Calu3 (cell line): ENCODE data around the gene SLC39A7. TPM values are rescaled to one million over a fixed set of nuclear protein-coding genes. Genes with fewer than 3 reads are reported as not detected.
A peak's percentile ranks its signal among the peaks of the same experiment; 100 is the strongest.

ENCODE experiments used
- BruUV-seq: library from RNA; stranded (reverse); fragments of 400-500 nt; replicated peaks from 2 replicates; lab custom pipeline; 2021; lab: Mats Ljungman, UMichigan
- CTCF ChIA-PET: fragments of 300-600 bp; sonication (Branson Sonifier 250); formaldehyde crosslinking; loops from one replicate; lab custom pipeline; 2022; ENCODE audit warnings: antibody characterized with exemption; lab: Charles Lee
- DNase-seq: peaks from one replicate; pipeline ENCODE4 v3.0.0; 2022
- H3K27ac Mint-ChIP-seq: one replicate; pipeline ENCODE4 v1.8.0; 2022; ENCODE audit warnings: mixed read lengths; ENCODE audit not compliant: unreplicated experiment
- H3K27me3 Mint-ChIP-seq: one replicate; pipeline ENCODE4 v1.8.0; 2022; ENCODE audit warnings: mixed read lengths; ENCODE audit not compliant: unreplicated experiment
- H3K36me3 Mint-ChIP-seq: one replicate; pipeline ENCODE4 v1.8.0; 2022; ENCODE audit warnings: mild to moderate bottlenecking, moderate library complexity, mixed read lengths; ENCODE audit not compliant: insufficient read depth, unreplicated experiment
- H3K4me1 Mint-ChIP-seq: one replicate; pipeline ENCODE4 v1.8.0; 2022; ENCODE audit warnings: mild to moderate bottlenecking, low read depth, mixed read lengths; ENCODE audit not compliant: unreplicated experiment
- H3K4me3 Mint-ChIP-seq: one replicate; pipeline ENCODE4 v1.8.0; 2022; ENCODE audit warnings: mild to moderate bottlenecking, low read depth, moderate library complexity, mixed read lengths; ENCODE audit not compliant: unreplicated experiment
- H3K9me3 Mint-ChIP-seq: one replicate; pipeline ENCODE4 v1.8.0; 2022; ENCODE audit warnings: low read depth, mixed read lengths; ENCODE audit not compliant: unreplicated experiment
- CTCF ChIP-seq: fragments of 200-600 bp; IDR thresholded peaks from one replicate; pipeline ENCODE4 v1.8.0; 2022; ENCODE audit warnings: antibody characterized with exemption; ENCODE audit not compliant: unreplicated experiment
- intact Hi-C: fragments of 100-400 bp; cut with micrococcal nuclease; formaldehyde crosslinking; loops from one replicate; pipeline ENCODE4 v1.10.0; 2022; ENCODE audit not compliant: unreplicated experiment
- total RNA-seq: library from RNA; stranded (reverse); gene quantifications from 2 replicates; pipeline ENCODE4 v1.2.3, GENCODE V29; 2022

The SLC39A7 gene
- total RNA-seq, 1 experiment from 2014 or later, result 201 TPM

DNA sequence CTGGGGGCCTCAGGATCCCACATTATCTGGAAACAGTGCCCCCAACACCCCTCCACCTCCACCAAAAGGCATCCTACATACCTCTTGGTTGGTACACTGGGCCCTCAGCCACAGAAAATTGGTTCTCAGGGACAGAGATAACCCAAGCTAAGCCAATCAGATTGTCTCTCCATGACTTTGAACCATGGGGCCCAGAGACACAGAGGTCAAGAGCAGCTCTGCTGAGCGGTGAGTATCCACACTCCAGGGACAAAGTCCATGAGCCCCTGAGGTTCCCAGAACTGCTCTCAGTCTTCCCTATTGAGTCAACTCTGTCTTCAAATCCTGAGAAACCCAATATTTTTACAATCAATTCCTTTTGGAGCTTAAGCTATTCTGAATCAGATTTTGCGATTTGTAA lies 43.7 kb upstream of the SLC39A7 start:
- Mint-ChIP-seq H3K4me1 (peaks cover 12% of the 10 kb centered on the region), H3K36me3 (peaks cover 9% of the 10 kb centered on the region), H3K4me3 (no peak overlapping the region), H3K27ac (no peak overlapping the region), H3K9me3 (no peaks in the 10 kb centered on the region), H3K27me3 (peaks cover 75% of the 10 kb centered on the region)
- DNase-seq, result no peak
- BruUV-seq, result no TSS peak
- CTCF ChIA-PET, result interaction anchor here (0.6 kb wide), 1 partner anchor 51 kb away, joined by 3 read pairs; the partner anchor contains the start of gene RING1
- TF ChIP-seq CTCF, result no peak
- intact Hi-C loops, result no loop called here

GRCh38 chr6:33160096-33160495 lies 40.6 kb upstream of the SLC39A7 start:
- no TSS peak for BruUV-seq
- TF ChIP-seq CTCF, result no peak
- Mint-ChIP-seq H3K36me3 (peaks cover 10% of the 10 kb centered on the region), H3K4me1 (peaks cover 16% of the 10 kb centered on the region), H3K9me3 (no peaks in the 10 kb centered on the region), H3K4me3 (no peak overlapping the region), H3K27ac (no peak overlapping the region), H3K27me3 (peaks cover 75% of the 10 kb centered on the region)
- intact Hi-C loops, result loop anchor here (5.0 kb wide), 1 partner anchor 43 kb away; no protein-coding TSS in a partner anchor
- DNase-seq, result no peak
- CTCF ChIA-PET, result interaction anchor here (2.1 kb wide), 1 partner anchor 13 kb away, joined by 8 read pairs; no protein-coding TSS in a partner anchor

- no peak for TF ChIP-seq CTCF
- CTCF ChIA-PET, result interaction anchor here (0.7 to 2.2 kb wide), 6 partner anchors 12 to 176 kb away, joined by 3 to 13 read pairs (median 4); no protein-coding TSS in a partner anchor
- Mint-ChIP-seq H3K4me3 (peak overlapping the region; percentile 81), H3K27ac (no peak overlapping the region), H3K9me3 (no peaks in the 10 kb centered on the region), H3K36me3 (peaks cover 10% of the 10 kb centered on the region), H3K4me1 (peaks cover 16% of the 10 kb centered on the region), H3K27me3 (peaks cover 75% of the 10 kb centered on the region)
- intact Hi-C loops, result loop anchor here (1.0 to 5.0 kb wide), 2 partner anchors 44 to 87 kb away; no protein-coding TSS in a partner anchor
- BruUV-seq, result no TSS peak
- peak; percentile 44 for DNase-seq
These were observed 39.8 kb upstream of the SLC39A7 start for GRCh38 chr6:33160728-33161344.

GRCh38 chr6:33161354-33162331 lies 39.0 kb upstream of the SLC39A7 start:
- CTCF ChIA-PET, result interaction anchor here (0.7 to 2.2 kb wide), 6 partner anchors 11 to 177 kb away, joined by 3 to 13 read pairs (median 4); no protein-coding TSS in a partner anchor
- H3K4me1 Mint-ChIP-seq, result peaks cover 16% of the 10 kb centered on the region
- DNase-seq, result peak; percentile 93
- intact Hi-C loops, result loop anchor here (1.0 to 5.0 kb wide), 2 partner anchors 44 to 87 kb away; no protein-coding TSS in a partner anchor
- peaks cover 77% of the 10 kb centered on the region for H3K27me3 Mint-ChIP-seq
- H3K36me3 Mint-ChIP-seq, result peaks cover 10% of the 10 kb centered on the region
- no peaks in the 10 kb centered on the region for H3K9me3 Mint-ChIP-seq
- BruUV-seq, result no TSS peak
- peak overlapping the region; percentile 9 for H3K27ac Mint-ChIP-seq
- TF ChIP-seq CTCF, result peak; percentile 97
- peak overlapping the region; percentile 81 for H3K4me3 Mint-ChIP-seq
